Progenitor cell of endocrine pancreas (in vitro differentiated cells): ENCODE measurements around the gene CTLA4. TPM values are rescaled to one million over a fixed set of nuclear protein-coding genes. Genes with fewer than 3 reads are reported as not detected.

Source experiments
- DNase-seq: peaks from one replicate; pipeline ENCODE4 v3.0.0; 2021; ENCODE audit warnings: low spot score; ENCODE audit not compliant: unreplicated experiment
- H3K27ac Mint-ChIP-seq: 2 replicates; pipeline ENCODE4 v1.8.0; 2021; ENCODE audit warnings: mild to moderate bottlenecking, moderate library complexity, mixed read lengths
- H3K27me3 Mint-ChIP-seq: 2 replicates; pipeline ENCODE4 v1.8.0; 2021; ENCODE audit warnings: mixed read lengths
- H3K36me3 Mint-ChIP-seq: 2 replicates; pipeline ENCODE4 v1.8.0; 2022; ENCODE audit warnings: mixed read lengths; ENCODE audit not compliant: insufficient read depth
- H3K4me1 Mint-ChIP-seq: 2 replicates; pipeline ENCODE4 v1.8.0; 2021; ENCODE audit warnings: low read depth, mixed read lengths
- H3K4me3 Mint-ChIP-seq: 2 replicates; pipeline ENCODE4 v1.8.0; 2021; ENCODE audit warnings: low read depth, mild to moderate bottlenecking, moderate library complexity, mixed read lengths
- H3K9me3 Mint-ChIP-seq: 2 replicates; pipeline ENCODE4 v1.8.0; 2021; ENCODE audit warnings: low read depth, mixed read lengths
- CTCF ChIP-seq: fragments of 200-600 bp; sonication (generic); IDR thresholded peaks from one replicate; pipeline ENCODE4 v1.5.0; 2021; ENCODE audit warnings: antibody characterized with exemption, mild to moderate bottlenecking; ENCODE audit not compliant: unreplicated experiment
- total RNA-seq: library from RNA; stranded (reverse); gene quantifications from 2 replicates; pipeline ENCODE4 v1.2.1, GENCODE V29; 2021

Gene CTLA4
- total RNA-seq, 1 donor from 2014 or later: not detected

- Mint-ChIP-seq H3K9me3 (no peaks in the 10 kb centered on the region), H3K36me3 (no peaks in the 10 kb centered on the region), H3K27ac (no peak overlapping the region), H3K27me3 (no peaks in the 10 kb centered on the region), H3K4me3 (no peak overlapping the region), H3K4me1 (no peaks in the 10 kb centered on the region)
- no peak for DNase-seq
- TF ChIP-seq CTCF: no peak
Measured at GRCh38 chr2:203909974-203910373, 42.4 kb downstream of the CTLA4 start.

- no peak overlapping the region for H3K4me3 Mint-ChIP-seq
- no peak for TF ChIP-seq CTCF
- no peaks in the 10 kb centered on the region for H3K36me3 Mint-ChIP-seq
- peak overlapping the region; percentile 17 for H3K27ac Mint-ChIP-seq
- H3K4me1 Mint-ChIP-seq: peaks cover 4% of the 10 kb centered on the region
- H3K27me3 Mint-ChIP-seq: no peaks in the 10 kb centered on the region
- H3K9me3 Mint-ChIP-seq: no peaks in the 10 kb centered on the region
- DNase-seq: no peak
Measured at GRCh38 chr2:203913947-203914346, 46.4 kb downstream of the CTLA4 start.

GRCh38 chr2:203914546-203915182 lies 47.1 kb downstream of the CTLA4 start:
- H3K36me3 Mint-ChIP-seq: no peaks in the 10 kb centered on the region
- no peaks in the 10 kb centered on the region for H3K27me3 Mint-ChIP-seq
- no peaks in the 10 kb centered on the region for H3K9me3 Mint-ChIP-seq
- H3K4me3 Mint-ChIP-seq: no peak overlapping the region
- TF ChIP-seq CTCF: no peak
- no peak overlapping the region for H3K27ac Mint-ChIP-seq
- no peak for DNase-seq
- H3K4me1 Mint-ChIP-seq: peaks cover 4% of the 10 kb centered on the region

GRCh38 chr2:203915256-203915655 lies 47.7 kb downstream of the CTLA4 start:
- no peak overlapping the region for H3K4me3 Mint-ChIP-seq
- DNase-seq: no peak
- H3K4me1 Mint-ChIP-seq: peaks cover 4% of the 10 kb centered on the region
- H3K9me3 Mint-ChIP-seq: no peaks in the 10 kb centered on the region
- H3K36me3 Mint-ChIP-seq: no peaks in the 10 kb centered on the region
- no peaks in the 10 kb centered on the region for H3K27me3 Mint-ChIP-seq
- TF ChIP-seq CTCF: no peak
- no peak overlapping the region for H3K27ac Mint-ChIP-seq

- Mint-ChIP-seq H3K27ac (no peak overlapping the region), H3K27me3 (no peaks in the 10 kb centered on the region), H3K4me3 (no peak overlapping the region), H3K36me3 (no peaks in the 10 kb centered on the region), H3K4me1 (peaks cover 4% of the 10 kb centered on the region), H3K9me3 (no peaks in the 10 kb centered on the region)
- TF ChIP-seq CTCF: no peak
- DNase-seq: no peak
Measured at GRCh38 chr2:203916756-203917155, 49.2 kb downstream of the CTLA4 start.
